H9 (cell line): ENCODE results near the gene NAP1L1. TPM values are rescaled to one million over a fixed set of nuclear protein-coding genes. Genes with fewer than 3 reads are reported as not detected.

ENCODE experiments used
- DNase-seq: peaks from one replicate; pipeline ENCODE4 v3.0.0-alpha.2; 2017
- H2AFZ ChIP-seq: one replicate; pipeline ENCODE4 v1.6.1; 2013; ENCODE audit warnings: mild to moderate bottlenecking, low read length, control low read depth, moderate library complexity
- H2AK5ac ChIP-seq: 2 replicates; pipeline ENCODE4 v1.6.1; 2013; ENCODE audit warnings: low read length, control low read depth, mixed read lengths; ENCODE audit not compliant: insufficient read length
- H2BK120ac ChIP-seq: one replicate; pipeline ENCODE4 v1.6.1; 2013; ENCODE audit warnings: low read depth, mild to moderate bottlenecking, low read length, control low read depth, inconsistent platforms; ENCODE audit not compliant: poor library complexity, severe bottlenecking
- H2BK12ac ChIP-seq: 2 replicates; pipeline ENCODE4 v1.6.1; 2013; ENCODE audit warnings: low read length, control low read depth, mixed read lengths, low read depth; ENCODE audit not compliant: insufficient read length
- H2BK15ac ChIP-seq: 2 replicates; pipeline ENCODE4 v1.6.1; 2013; ENCODE audit warnings: low read depth, low read length, control low read depth
- H2BK20ac ChIP-seq: one replicate; pipeline ENCODE4 v1.6.1; 2013; ENCODE audit warnings: low read depth, mild to moderate bottlenecking, low read length, control low read depth, inconsistent platforms; ENCODE audit not compliant: poor library complexity, severe bottlenecking
- H2BK5ac ChIP-seq: 2 replicates; pipeline ENCODE4 v1.6.1; 2013; ENCODE audit warnings: low read length, control low read depth, mixed read lengths; ENCODE audit not compliant: insufficient read length
- H3K14ac ChIP-seq: 2 replicates; pipeline ENCODE4 v1.6.1; 2013; ENCODE audit warnings: low read length, control low read depth; ENCODE audit not compliant: insufficient read depth
- H3K18ac ChIP-seq: 2 replicates; pipeline ENCODE4 v1.6.1; 2013; ENCODE audit warnings: low read depth, mild to moderate bottlenecking, mixed read lengths, low read length, control low read depth; ENCODE audit not compliant: insufficient read length
- H3K23ac ChIP-seq: 2 replicates; pipeline ENCODE4 v1.6.1; 2013; ENCODE audit warnings: low read length, control low read depth, mixed read lengths, low read depth; ENCODE audit not compliant: insufficient read length
- H3K23me2 ChIP-seq: 2 replicates; pipeline ENCODE4 v1.6.1; 2013; ENCODE audit warnings: low read depth, mild to moderate bottlenecking, mixed read lengths, low read length, control low read depth; ENCODE audit not compliant: insufficient read length, poor library complexity, severe bottlenecking
- H3K27ac ChIP-seq: 2 replicates; pipeline ENCODE4 v1.5.1; 2013; ENCODE audit warnings: low read length, control low read depth, mixed read lengths, low read depth; ENCODE audit not compliant: insufficient read length
- H3K27me3 ChIP-seq: 2 replicates; pipeline ENCODE4 v1.6.1; 2013; ENCODE audit warnings: low read length, control low read depth, inconsistent platforms; ENCODE audit not compliant: insufficient read depth
- H3K4ac ChIP-seq: 2 replicates; pipeline ENCODE4 v1.6.1; 2013; ENCODE audit warnings: low read depth, mild to moderate bottlenecking, control low read depth, inconsistent platforms, low read length, moderate library complexity
- H3K4me1 ChIP-seq: 2 replicates; pipeline ENCODE4 v1.6.1; 2013; ENCODE audit warnings: low read length, control low read depth, inconsistent platforms; ENCODE audit not compliant: insufficient read depth
- H3K4me2 ChIP-seq: 2 replicates; pipeline ENCODE4 v1.6.1; 2013; ENCODE audit warnings: low read length, control low read depth, mixed read lengths; ENCODE audit not compliant: insufficient read length, insufficient read depth
- H3K56ac ChIP-seq: 2 replicates; pipeline ENCODE4 v1.6.1; 2013; ENCODE audit warnings: low read depth, mild to moderate bottlenecking, mixed read lengths, low read length, control low read depth; ENCODE audit not compliant: insufficient read length
- H3K79me1 ChIP-seq: 2 replicates; pipeline ENCODE4 v1.6.1; 2013; ENCODE audit warnings: low read depth, mild to moderate bottlenecking, moderate library complexity, low read length, control low read depth, inconsistent platforms; ENCODE audit not compliant: insufficient read depth, poor library complexity, severe bottlenecking
- H3K79me2 ChIP-seq: 2 replicates; pipeline ENCODE4 v1.6.1; 2013; ENCODE audit warnings: low read length, control low read depth, inconsistent platforms; ENCODE audit not compliant: insufficient read depth
- H3K9ac ChIP-seq: 2 replicates; pipeline ENCODE4 v1.6.1; 2013; ENCODE audit warnings: low read length, control low read depth, mixed read lengths; ENCODE audit not compliant: insufficient read length; ENCODE audit errors: extremely low read depth
- H3K9me3 ChIP-seq: one replicate; pipeline ENCODE4 v1.6.1; 2013; ENCODE audit warnings: low read depth, low read length, inconsistent platforms; ENCODE audit not compliant: control insufficient read depth
- H3T11ph ChIP-seq: one replicate; pipeline ENCODE4 v1.6.1; 2013; ENCODE audit warnings: mild to moderate bottlenecking, low read length, control low read depth, inconsistent platforms
- H4K20me1 ChIP-seq: one replicate; pipeline ENCODE4 v1.6.1; 2013; ENCODE audit not compliant: control insufficient read depth, insufficient read length, insufficient read depth
- H4K5ac ChIP-seq: 2 replicates; pipeline ENCODE4 v1.6.1; 2013; ENCODE audit warnings: low read depth, mild to moderate bottlenecking, mixed read lengths, low read length, control low read depth; ENCODE audit not compliant: insufficient read length
- H4K8ac ChIP-seq: replicated peaks from 2 replicates; pipeline ENCODE4 v1.6.1; 2013; ENCODE audit warnings: low read length, control low read depth, mixed read lengths, low read depth; ENCODE audit not compliant: insufficient read length
- H4K91ac ChIP-seq: 2 replicates; pipeline ENCODE4 v1.6.1; 2013; ENCODE audit warnings: low read depth, mild to moderate bottlenecking, moderate library complexity, mixed read lengths, low read length, control low read depth; ENCODE audit not compliant: insufficient read length
- H3K27ac Mint-ChIP-seq, 3 experiments: 2 replicates in 2 of 3; 3 replicates in 1 of 3; pipeline ENCODE4 v1.8.0; 2020 to 2021; ENCODE audit warnings: mixed read lengths in 3 of 3, mild to moderate bottlenecking in 1 of 3, moderate library complexity in 1 of 3
- H3K27me3 Mint-ChIP-seq: 2 replicates; pipeline ENCODE4 v1.8.0; 2021; ENCODE audit warnings: low read depth, mild to moderate bottlenecking, moderate library complexity, mixed read lengths
- H3K36me3 Mint-ChIP-seq, 3 experiments: 2 replicates in 2 of 3; 3 replicates in 1 of 3; pipeline ENCODE4 v1.8.0; 2020 to 2021; ENCODE audit warnings: low read depth in 3 of 3, mixed read lengths in 3 of 3; ENCODE audit not compliant: insufficient read depth in 1 of 3
- H3K4me1 Mint-ChIP-seq, 2 experiments: 2 replicates each; pipeline ENCODE4 v1.8.0; 2020; ENCODE audit warnings: mixed read lengths in 2 of 2
- H3K4me3 Mint-ChIP-seq, 2 experiments: 2 replicates in 1 of 2; 3 replicates in 1 of 2; pipeline ENCODE4 v1.8.0; 2020 to 2021; ENCODE audit warnings: mild to moderate bottlenecking in 2 of 2, mixed read lengths in 2 of 2, moderate library complexity in 1 of 2
- H3K9me3 Mint-ChIP-seq, 2 experiments: 2 replicates in 1 of 2; 3 replicates in 1 of 2; pipeline ENCODE4 v1.8.0; 2020; ENCODE audit warnings: mild to moderate bottlenecking in 2 of 2, mixed read lengths in 2 of 2, moderate library complexity in 1 of 2
- WGBS: extraction: QIAGEN DNeasy Blood & Tissue Kit; methylation state at CpG from one replicate; pipeline ENCODE4 v1.1.7; 2013; ENCODE audit warnings: missing lambda C conversion rate, low lambda C conversion rate, mixed read lengths; ENCODE audit not compliant: insufficient read length; ENCODE audit errors: extremely low coverage; 5-methylcytosine and 5-hydroxymethylcytosine counted together
- total RNA-seq: library from RNA; stranded (reverse); gene quantifications from 2 replicates; pipeline ENCODE4 v1.2.1, GENCODE V29; 2021
- TF ChIP-seq, protein P1 (sequence below): fragments of 200-600 bp; sonication (generic); conservative IDR thresholded peaks from 3 replicates; pipeline ENCODE4 v1.8.0; 2021; ENCODE audit warnings: antibody characterized with exemption, mild to moderate bottlenecking

Gene NAP1L1
- total RNA-seq, 1 experiment from 2014 or later, result 1,012 TPM

DNA sequence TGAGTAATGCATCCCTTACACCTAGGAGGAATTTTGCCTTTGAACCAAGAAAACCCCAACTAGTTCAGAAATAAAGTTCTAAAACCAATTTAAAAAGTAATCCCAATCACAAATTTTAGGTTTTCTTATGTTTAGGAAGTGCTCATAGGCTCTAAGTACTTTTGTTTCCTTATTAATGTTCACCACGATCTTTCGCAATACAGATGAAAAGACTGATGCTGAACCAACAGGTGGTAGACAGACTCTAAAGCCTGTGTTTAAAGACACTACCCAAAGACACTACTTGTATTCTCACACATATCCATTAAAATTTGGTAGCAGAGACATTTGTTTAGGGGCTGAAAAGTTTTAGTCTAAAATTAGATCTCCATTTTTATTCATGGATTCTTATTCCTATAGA lies 42.3 kb downstream of the NAP1L1 start:
- Histone ChIP-seq H2BK5ac (no peak overlapping the region), H3K9me3 (no peaks in the 10 kb centered on the region), H3K9ac (no peak overlapping the region), H3K14ac (no peak overlapping the region), H3K23ac (no peak overlapping the region), H3K4me2 (no peak overlapping the region), H3K4me1 (peaks cover 3% of the 10 kb centered on the region), H2BK15ac (no peak overlapping the region), H2BK20ac (no peak overlapping the region), H2AK5ac (no peak overlapping the region), H3K4ac (no peak overlapping the region), H3K79me1 (no peaks in the 10 kb centered on the region), H3K23me2 (no peaks in the 10 kb centered on the region), H4K91ac (no peak overlapping the region), H3K56ac (no peak overlapping the region), H2BK120ac (no peak overlapping the region), H3T11ph (no peak overlapping the region), H3K27ac (no peak overlapping the region), H2BK12ac (no peak overlapping the region), H3K79me2 (no peaks in the 10 kb centered on the region), H4K8ac (no peak overlapping the region), H4K20me1 (no peaks in the 10 kb centered on the region), H2AFZ (no peak overlapping the region), H3K27me3 (no peaks in the 10 kb centered on the region), H3K18ac (no peak overlapping the region), H4K5ac (no peak overlapping the region)
- H3K27ac Mint-ChIP-seq, result peak overlapping the region in 1 of 3 experiments; percentile 58; a peak in 1 of 7 replicates
- no CpG with 5 or more reads among the region's 2 CpGs for WGBS
- peaks cover 31 to 44% of the 10 kb centered on the region in 2 experiments for H3K4me1 Mint-ChIP-seq
- H3K4me3 Mint-ChIP-seq, result no peak overlapping the region
- TF ChIP-seq, protein P1, sequence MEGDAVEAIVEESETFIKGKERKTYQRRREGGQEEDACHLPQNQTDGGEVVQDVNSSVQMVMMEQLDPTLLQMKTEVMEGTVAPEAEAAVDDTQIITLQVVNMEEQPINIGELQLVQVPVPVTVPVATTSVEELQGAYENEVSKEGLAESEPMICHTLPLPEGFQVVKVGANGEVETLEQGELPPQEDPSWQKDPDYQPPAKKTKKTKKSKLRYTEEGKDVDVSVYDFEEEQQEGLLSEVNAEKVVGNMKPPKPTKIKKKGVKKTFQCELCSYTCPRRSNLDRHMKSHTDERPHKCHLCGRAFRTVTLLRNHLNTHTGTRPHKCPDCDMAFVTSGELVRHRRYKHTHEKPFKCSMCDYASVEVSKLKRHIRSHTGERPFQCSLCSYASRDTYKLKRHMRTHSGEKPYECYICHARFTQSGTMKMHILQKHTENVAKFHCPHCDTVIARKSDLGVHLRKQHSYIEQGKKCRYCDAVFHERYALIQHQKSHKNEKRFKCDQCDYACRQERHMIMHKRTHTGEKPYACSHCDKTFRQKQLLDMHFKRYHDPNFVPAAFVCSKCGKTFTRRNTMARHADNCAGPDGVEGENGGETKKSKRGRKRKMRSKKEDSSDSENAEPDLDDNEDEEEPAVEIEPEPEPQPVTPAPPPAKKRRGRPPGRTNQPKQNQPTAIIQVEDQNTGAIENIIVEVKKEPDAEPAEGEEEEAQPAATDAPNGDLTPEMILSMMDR, result no peak
- no peaks in the 10 kb centered on the region; a peak in 1 of 5 replicates for H3K9me3 Mint-ChIP-seq
- H3K27me3 Mint-ChIP-seq, result no peaks in the 10 kb centered on the region
- DNase-seq, result no peak
- H3K36me3 Mint-ChIP-seq, result peaks cover 6 to 29% (median 23%) of the 10 kb centered on the region in 3 experiments; a peak in 6 of 7 replicates
